ENCODE data around the gene RANGAP1.

The RANGAP1 gene

GRCh38 chr22:41327124-41327523, 41.1 kb upstream of the RANGAP1 start:
- Histone ChIP-seq H3K9ac (ENCODE audit: low read depth, low read length) (no peak overlapping the region), H3K36me3 (ENCODE audit: insufficient read depth, low read length) (peaks cover 80% of the 10 kb centered on the region), H3K9me3 (ENCODE audit: insufficient read depth, low read length, severe bottlenecking) (no peaks in the 10 kb centered on the region), H3K79me2 (ENCODE audit: insufficient read depth, low read length) (peaks cover 9% of the 10 kb centered on the region), H3K27ac (ENCODE audit: low read length) (no peak overlapping the region), H4K20me1 (ENCODE audit: insufficient read depth, low read length) (peaks cover 15% of the 10 kb centered on the region; the same call in 1 of the 2 replicates), H3K4me2 (ENCODE audit: insufficient read depth, low read length) (no peak overlapping the region), H3K4me1 (ENCODE audit: insufficient read depth, low read length) (no peaks in the 10 kb centered on the region), H3K4me3 (ENCODE audit: low read depth in 1 of 2, low read length in 2 of 2) (no peak overlapping the region), H3K27me3 (ENCODE audit: insufficient read depth, low read length, poor library complexity) (no peaks in the 10 kb centered on the region), H2AFZ (ENCODE audit: low read depth, low read length) (no peak overlapping the region)
- TF ChIP-seq CTCF (IDR thresholded peaks at IDR 0.05; ENCODE audit: borderline replicate concordance, extremely low read depth, low read length, poor library complexity, severe bottlenecking) (no peak), EZH2 (IDR thresholded peaks at IDR 0.05; ENCODE audit: borderline replicate concordance, low read depth, low read length, severe bottlenecking) (no peak)
- ATAC-seq (ENCODE audit: insufficient read depth, low read depth) = no peak
- no peak for DNase-seq

DNA sequence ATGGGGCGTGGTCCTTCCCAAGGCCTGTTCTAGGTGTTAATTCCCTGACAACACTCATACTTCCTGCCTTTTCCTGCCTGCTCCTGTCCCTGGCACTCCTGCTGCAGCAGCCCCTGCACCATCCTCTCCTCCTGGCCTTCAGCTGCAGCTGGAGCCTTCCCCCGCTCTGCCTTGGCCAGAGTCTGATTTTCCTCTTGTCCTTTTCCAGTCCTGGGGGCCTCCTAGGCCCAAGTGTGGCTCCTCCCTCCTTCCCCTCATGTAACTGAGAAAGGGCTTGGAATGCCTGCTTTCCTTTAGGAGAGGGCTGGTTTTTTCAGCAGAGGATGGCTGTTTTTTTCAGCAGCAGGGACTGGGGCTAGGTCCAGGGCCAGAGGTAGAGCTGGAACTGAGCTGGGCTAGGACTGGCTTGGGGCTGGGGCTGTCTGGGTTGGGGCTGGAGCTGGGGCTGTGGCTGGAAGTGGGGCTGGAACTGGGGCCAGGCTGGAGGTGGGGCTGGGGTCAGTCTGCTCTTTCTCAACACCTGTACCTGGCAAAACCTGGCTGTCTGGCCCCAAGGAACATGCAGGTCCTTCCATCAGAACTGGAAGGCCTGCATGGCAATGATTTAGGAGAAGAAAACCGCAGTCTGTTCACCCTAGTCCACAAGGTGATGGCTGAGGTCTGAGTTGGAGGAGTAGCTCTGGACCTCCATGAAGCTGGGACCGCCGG, 39.0 kb upstream of the RANGAP1 start:
- ATAC-seq (ENCODE audit: insufficient read depth, low read depth) = no peak

GRCh38 chr22:41320416-41321240, 34.6 kb upstream of the RANGAP1 start:
- Histone ChIP-seq H3K9me3 (ENCODE audit: insufficient read depth, low read length, severe bottlenecking) (no peaks in the 10 kb centered on the region), H2AFZ (ENCODE audit: low read depth, low read length) (no peak overlapping the region), H3K27ac (ENCODE audit: low read length) (no peak overlapping the region), H3K4me1 (ENCODE audit: insufficient read depth, low read length) (no peaks in the 10 kb centered on the region), H3K4me2 (ENCODE audit: insufficient read depth, low read length) (no peak overlapping the region), H3K9ac (ENCODE audit: low read depth, low read length) (no peak overlapping the region), H3K27me3 (ENCODE audit: insufficient read depth, low read length, poor library complexity) (no peaks in the 10 kb centered on the region), H3K79me2 (ENCODE audit: insufficient read depth, low read length) (peaks cover 58% of the 10 kb centered on the region), H3K36me3 (ENCODE audit: insufficient read depth, low read length) (peaks cover 40% of the 10 kb centered on the region), H3K4me3 (ENCODE audit: low read depth in 1 of 2, low read length in 2 of 2) (no peak overlapping the region), H4K20me1 (ENCODE audit: insufficient read depth, low read length) (peaks cover 34% of the 10 kb centered on the region; the same call in 1 of the 2 replicates)
- TF ChIP-seq EZH2 (IDR thresholded peaks at IDR 0.05; ENCODE audit: borderline replicate concordance, low read depth, low read length, severe bottlenecking) (no peak), CTCF (IDR thresholded peaks at IDR 0.05; ENCODE audit: borderline replicate concordance, extremely low read depth, low read length, poor library complexity, severe bottlenecking) (no peak)
- ATAC-seq (ENCODE audit: insufficient read depth, low read depth) (no peak), DNase-seq (no peak)

More for the DNA sequence above, 39.0 kb upstream of the RANGAP1 start:
- Histone ChIP-seq H3K27ac (ENCODE audit: low read length) (no peak overlapping the region; the same call in 1 of the 2 replicates), H3K4me2 (ENCODE audit: insufficient read depth, low read length) (no peak overlapping the region), H3K36me3 (ENCODE audit: insufficient read depth, low read length) (peaks cover 76% of the 10 kb centered on the region), H4K20me1 (ENCODE audit: insufficient read depth, low read length) (peaks cover 20% of the 10 kb centered on the region; the same call in 1 of the 2 replicates), H2AFZ (ENCODE audit: low read depth, low read length) (no peak overlapping the region), H3K4me3 (ENCODE audit: low read depth in 1 of 2, low read length in 2 of 2) (no peak overlapping the region), H3K27me3 (ENCODE audit: insufficient read depth, low read length, poor library complexity) (no peaks in the 10 kb centered on the region), H3K79me2 (ENCODE audit: insufficient read depth, low read length) (peaks cover 19% of the 10 kb centered on the region), H3K9me3 (ENCODE audit: insufficient read depth, low read length, severe bottlenecking) (no peaks in the 10 kb centered on the region), H3K4me1 (ENCODE audit: insufficient read depth, low read length) (no peaks in the 10 kb centered on the region), H3K9ac (ENCODE audit: low read depth, low read length) (no peak overlapping the region)
- DNase-seq = no peak
- TF ChIP-seq EZH2 (IDR thresholded peaks at IDR 0.05; ENCODE audit: borderline replicate concordance, low read depth, low read length, severe bottlenecking) (no peak), CTCF (IDR thresholded peaks at IDR 0.05; ENCODE audit: borderline replicate concordance, extremely low read depth, low read length, poor library complexity, severe bottlenecking) (no peak)

Data from DND-41 (cell line).